Esophagus muscularis mucosa (tissue), 4 donors: ENCODE data around the gene NTRK1. TPM values are rescaled to one million over a fixed set of nuclear protein-coding genes. Genes with fewer than 3 reads are reported as not detected.

Experiments used
- DNase-seq: peaks from one replicate; pipeline ENCODE4 v3.0.0-alpha.2; 2017; ENCODE audit errors: extremely low spot score
- H3K27ac ChIP-seq, 4 donors: fragments of 200-600 bp; sonication (generic); replicated peaks in 1 of 4; 1 replicate in 3 of 4; 2 replicates in 1 of 4; pipeline ENCODE4 v1.5.1; 2016 to 2019; ENCODE audit warnings: mild to moderate bottlenecking in 1 of 4
- H3K27me3 ChIP-seq, 4 donors: fragments of 200-600 bp; sonication (generic); one replicate each; pipeline versions ENCODE4 v1.5.1 to v1.6.0; 2016 to 2019
- H3K36me3 ChIP-seq, 4 donors: fragments of 200-600 bp; sonication (generic); one replicate each; pipeline ENCODE4 v1.5.1; 2016 to 2019
- H3K4me1 ChIP-seq, 4 donors: fragments of 200-600 bp; sonication (generic); one replicate each; pipeline ENCODE4 v1.5.1; 2016 to 2019
- H3K4me3 ChIP-seq, 4 donors: fragments of 200-600 bp; sonication (generic); 1 replicate in 2 of 4; 2 replicates in 2 of 4; pipeline ENCODE4 v1.5.1; 2016 to 2019; ENCODE audit warnings: mild to moderate bottlenecking in 4 of 4, moderate library complexity in 1 of 4
- H3K9me3 ChIP-seq, 4 donors: fragments of 200-600 bp; sonication (generic); 1 replicate in 3 of 4; 2 replicates in 1 of 4; pipeline ENCODE4 v1.5.1; 2016 to 2019
- EP300 ChIP-seq: sonication (generic); formaldehyde crosslinking; IDR thresholded peaks from one replicate; pipeline ENCODE4 v1.6.1; 2017; ENCODE audit warnings: antibody characterized with exemption
- POLR2A ChIP-seq: fragments of 450-650 bp; IDR thresholded peaks from one replicate; pipeline ENCODE4 v1.6.1; 2017; ENCODE audit warnings: antibody characterized with exemption, moderate library complexity, mild to moderate bottlenecking, low read depth
- POLR2AphosphoS5 ChIP-seq, 2 donors: sonication (generic); formaldehyde crosslinking; IDR thresholded peaks; one replicate each; pipeline ENCODE4 v1.6.1; 2017; ENCODE audit warnings: antibody characterized with exemption in 2 of 2
- WGBS: methylation state at CpG from one replicate; pipeline ENCODE4 v1.1.5; 2018; 5-methylcytosine and 5-hydroxymethylcytosine counted together
- intact Hi-C: fragments of 100-400 bp; cut with DNase I; formaldehyde crosslinking; loops from one replicate; pipeline ENCODE4 v1.15.1; 2023
- total RNA-seq, 4 donors: library from RNA; depleted of rRNA; stranded (reverse); fragments of >200 nt; gene quantifications; one replicate each; pipeline versions ENCODE4 v1.1.0 to v1.2.1, GENCODE V29; 2016
- TF ChIP-seq, protein P1 (sequence below), 3 experiments: fragments of 200-600 bp in 2 of 3; fragments of 450-650 bp in 1 of 3; sonication (generic) in 2 of 3; IDR thresholded peaks; one replicate each; pipeline ENCODE4 v1.5.1; 2017 to 2019; ENCODE audit warnings: antibody characterized with exemption in 3 of 3, mild to moderate bottlenecking in 2 of 3, moderate library complexity in 1 of 3

NTRK1 gene
- total RNA-seq, 4 donors from 2014 or later, result 0.58 to 2.5 (median 1.8) TPM

DNA sequence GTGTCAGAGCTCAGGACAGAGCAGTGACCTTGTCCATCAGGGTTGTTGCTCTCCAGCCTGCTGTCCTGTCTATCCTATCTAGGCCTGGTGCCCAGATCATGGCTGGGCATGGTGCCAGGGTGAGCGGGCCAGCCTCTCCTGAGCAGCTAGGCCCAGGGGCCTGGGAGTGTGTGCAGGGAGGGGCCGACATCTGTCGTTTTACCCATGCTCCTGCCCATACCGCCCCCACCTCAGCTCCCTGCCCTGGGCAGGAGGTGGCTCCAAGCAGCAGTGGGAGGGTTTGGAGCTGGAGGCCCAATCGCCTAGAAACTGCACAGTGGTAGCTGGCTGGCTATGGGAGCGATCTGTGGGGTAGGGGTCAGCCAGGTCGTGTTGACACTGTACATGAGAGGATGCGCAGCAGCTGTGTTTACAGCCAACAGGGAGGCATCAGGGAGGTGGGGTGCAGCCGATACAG, 8.2 kb upstream of the NTRK1 start:
- peaks cover 0 to 18% (median 11%) of the 10 kb centered on the region in 4 donors for H3K4me1 ChIP-seq
- peaks cover 0 to 47% (median 0%) of the 10 kb centered on the region in 4 donors for H3K27me3 ChIP-seq
- intact Hi-C loops, result no loop called here
- WGBS, result 44% methylated on average over 7 of the region's 9 CpGs
- no peak overlapping the region for H3K27ac ChIP-seq
- TF ChIP-seq POLR2A (no peak), EP300 (no peak), POLR2AphosphoS5 (IDR thresholded peaks at IDR 0.05) (no peak)
- TF ChIP-seq, protein P1, sequence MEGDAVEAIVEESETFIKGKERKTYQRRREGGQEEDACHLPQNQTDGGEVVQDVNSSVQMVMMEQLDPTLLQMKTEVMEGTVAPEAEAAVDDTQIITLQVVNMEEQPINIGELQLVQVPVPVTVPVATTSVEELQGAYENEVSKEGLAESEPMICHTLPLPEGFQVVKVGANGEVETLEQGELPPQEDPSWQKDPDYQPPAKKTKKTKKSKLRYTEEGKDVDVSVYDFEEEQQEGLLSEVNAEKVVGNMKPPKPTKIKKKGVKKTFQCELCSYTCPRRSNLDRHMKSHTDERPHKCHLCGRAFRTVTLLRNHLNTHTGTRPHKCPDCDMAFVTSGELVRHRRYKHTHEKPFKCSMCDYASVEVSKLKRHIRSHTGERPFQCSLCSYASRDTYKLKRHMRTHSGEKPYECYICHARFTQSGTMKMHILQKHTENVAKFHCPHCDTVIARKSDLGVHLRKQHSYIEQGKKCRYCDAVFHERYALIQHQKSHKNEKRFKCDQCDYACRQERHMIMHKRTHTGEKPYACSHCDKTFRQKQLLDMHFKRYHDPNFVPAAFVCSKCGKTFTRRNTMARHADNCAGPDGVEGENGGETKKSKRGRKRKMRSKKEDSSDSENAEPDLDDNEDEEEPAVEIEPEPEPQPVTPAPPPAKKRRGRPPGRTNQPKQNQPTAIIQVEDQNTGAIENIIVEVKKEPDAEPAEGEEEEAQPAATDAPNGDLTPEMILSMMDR (IDR thresholded peaks at IDR 0.05), result no peak
- no peaks in the 10 kb centered on the region for H3K9me3 ChIP-seq
- no peak for DNase-seq
- no peak overlapping the region for H3K4me3 ChIP-seq
- no peaks in the 10 kb centered on the region for H3K36me3 ChIP-seq

DNA sequence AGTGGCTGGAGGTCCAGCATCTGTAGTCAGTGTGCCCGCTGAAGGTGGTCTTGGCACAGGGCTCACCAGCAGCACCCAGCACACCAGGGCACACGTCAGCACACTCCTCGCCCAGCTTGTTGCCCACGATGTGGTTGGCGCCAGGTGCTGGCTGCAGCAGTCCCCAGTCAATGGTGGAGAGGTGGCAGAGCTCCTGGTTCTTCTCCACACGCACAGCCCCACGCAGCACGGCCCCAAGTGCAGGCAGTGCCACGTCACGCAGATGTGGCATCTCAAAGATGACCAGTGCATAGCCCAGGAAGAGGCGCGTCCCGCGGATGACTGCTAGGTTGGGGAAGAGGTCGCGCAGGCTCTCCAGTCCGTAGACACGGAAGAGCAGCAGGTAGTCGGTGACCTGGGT, 6.9 kb upstream of the NTRK1 start:
- H3K4me3 ChIP-seq, result no peak overlapping the region
- H3K27me3 ChIP-seq, result peaks cover 0 to 47% (median 6%) of the 10 kb centered on the region in 4 donors
- H3K4me1 ChIP-seq, result peaks cover 7 to 20% (median 15%) of the 10 kb centered on the region in 4 donors
- WGBS, result 83% methylated on average over 6 of the region's 19 CpGs
- no peak overlapping the region for H3K27ac ChIP-seq
- H3K36me3 ChIP-seq, result no peaks in the 10 kb centered on the region
- no peak for DNase-seq
- H3K9me3 ChIP-seq, result no peaks in the 10 kb centered on the region
- TF ChIP-seq EP300, result no peak
- no peak for TF ChIP-seq POLR2A
- intact Hi-C loops, result no loop called here

DNA sequence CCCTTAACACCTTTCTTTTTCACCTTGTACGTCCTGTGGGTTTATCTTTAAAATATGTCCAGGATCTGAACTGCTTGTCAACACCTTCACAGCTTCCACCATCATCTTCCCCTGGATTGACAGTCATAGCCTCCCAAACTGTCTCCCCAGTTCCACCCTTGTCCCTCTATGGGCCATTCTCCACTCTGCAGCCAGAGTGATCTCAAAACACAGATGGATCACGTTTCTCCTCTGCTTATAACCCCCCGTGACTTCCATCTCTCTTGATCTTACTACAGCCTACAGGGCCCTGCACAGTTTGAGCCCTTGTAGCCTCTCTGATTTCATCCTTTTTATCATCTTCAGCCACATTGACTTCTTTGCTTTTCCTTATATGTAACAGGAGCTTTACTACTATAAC, 6.0 kb upstream of the NTRK1 start:
- Histone ChIP-seq H3K4me1 (peaks cover 16 to 26% (median 24%) of the 10 kb centered on the region in 4 donors), H3K9me3 (no peaks in the 10 kb centered on the region), H3K4me3 (no peak overlapping the region), H3K36me3 (no peaks in the 10 kb centered on the region), H3K27me3 (peaks cover 0 to 47% (median 13%) of the 10 kb centered on the region in 4 donors), H3K27ac (no peak overlapping the region)
- intact Hi-C loops, result no loop called here
- no peak for DNase-seq
- no peak for TF ChIP-seq POLR2AphosphoS5 (IDR thresholded peaks at IDR 0.05)
- no peak for TF ChIP-seq EP300
- TF ChIP-seq, protein P1 (IDR thresholded peaks at IDR 0.05), result no peak
- no peak for TF ChIP-seq POLR2A
- 51% methylated on average over 3 of the region's 3 CpGs for WGBS

DNA sequence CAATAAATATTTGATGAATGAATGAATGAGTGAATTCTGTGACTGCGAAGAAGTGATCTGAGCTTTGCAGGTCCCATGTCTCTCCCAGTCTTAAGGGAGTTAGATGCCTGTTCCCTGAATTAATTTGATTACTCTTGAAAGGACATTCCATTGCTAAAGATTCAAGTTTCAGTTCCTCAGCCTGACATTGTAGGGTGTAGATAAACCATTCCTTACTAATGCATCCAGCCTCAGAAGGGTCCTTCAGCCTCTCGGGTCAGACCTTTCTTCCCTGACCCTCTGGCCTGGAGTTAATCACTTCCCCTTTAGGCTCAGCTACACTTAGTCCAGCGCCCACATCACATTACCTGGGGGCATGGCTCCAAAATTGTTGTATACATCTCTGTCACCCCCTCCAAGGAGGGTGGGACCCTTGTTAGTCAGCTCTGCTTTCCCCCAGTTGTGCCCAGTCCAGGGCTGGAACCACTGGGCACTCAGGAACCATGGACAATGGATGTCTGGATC, 4.3 kb upstream of the NTRK1 start:
- Histone ChIP-seq H3K27ac (no peak overlapping the region), H3K4me1 (peaks cover 32 to 43% (median 41%) of the 10 kb centered on the region in 4 donors), H3K4me3 (no peak overlapping the region), H3K9me3 (no peaks in the 10 kb centered on the region), H3K36me3 (no peaks in the 10 kb centered on the region), H3K27me3 (peaks cover 0 to 53% (median 26%) of the 10 kb centered on the region in 4 donors)
- intact Hi-C loops, result no loop called here
- TF ChIP-seq EP300 (no peak), POLR2AphosphoS5 (IDR thresholded peaks at IDR 0.05) (no peak), POLR2A (no peak)
- TF ChIP-seq, protein P1 (IDR thresholded peaks at IDR 0.05), result no peak
- WGBS, result 73% methylated on average over 3 of the region's 3 CpGs
- no peak for DNase-seq

DNA sequence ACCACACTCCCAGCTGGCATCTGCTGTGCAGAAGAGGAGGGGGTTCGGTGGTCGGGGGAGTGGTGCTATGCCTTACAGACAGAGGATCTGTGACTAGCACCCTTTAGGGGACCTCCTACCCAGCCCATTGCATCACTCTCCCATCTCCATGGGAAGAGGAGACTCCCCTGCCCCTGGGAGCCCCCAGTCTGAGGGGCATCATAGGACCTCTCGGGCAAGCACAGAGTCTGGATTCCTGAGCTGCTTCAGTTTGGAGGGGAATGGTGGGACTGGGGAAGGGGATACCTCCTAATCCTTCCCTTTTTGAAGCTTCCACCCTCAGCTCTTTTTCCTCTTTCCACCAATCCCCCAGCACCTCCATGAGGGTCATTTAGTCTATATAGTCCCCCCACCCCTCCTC, 3.1 kb upstream of the NTRK1 start:
- Histone ChIP-seq H3K4me1 (peaks cover 32 to 36% (median 33%) of the 10 kb centered on the region in 4 donors), H3K36me3 (no peaks in the 10 kb centered on the region), H3K27me3 (peaks cover 0 to 56% (median 35%) of the 10 kb centered on the region in 4 donors), H3K9me3 (no peaks in the 10 kb centered on the region), H3K27ac (no peak overlapping the region), H3K4me3 (no peak overlapping the region)
- DNase-seq, result no peak
- WGBS, result 81% methylated on average over 3 of the region's 3 CpGs
- intact Hi-C loops, result no loop called here
- TF ChIP-seq EP300 (no peak), POLR2A (no peak), POLR2AphosphoS5 (IDR thresholded peaks at IDR 0.05) (no peak)
- TF ChIP-seq, protein P1 (IDR thresholded peaks at IDR 0.05), result no peak
